GM12872 (cell line): Measurements from ENCODE around the gene CDC20.

Experiments used
- CTCF ChIP-seq: IDR thresholded peaks from 3 replicates; pipeline ENCODE4 v1.5.1; 2011; ENCODE audit warnings: low read depth, mild to moderate bottlenecking, low read length, moderate library complexity; ENCODE audit not compliant: insufficient read depth

Gene CDC20

GRCh38 chr1:43315481-43315880 is 43.3 kb upstream of the CDC20 start:
- no peak for TF ChIP-seq CTCF

- no peak for TF ChIP-seq CTCF
Measured at GRCh38 chr1:43315963-43316737, 42.6 kb upstream of the CDC20 start.

- TF ChIP-seq CTCF = peak; percentile 35; the same call in 2 of the 3 replicates
Measured at GRCh38 chr1:43316738-43317520, 41.9 kb upstream of the CDC20 start.

GRCh38 chr1:43317817-43318471 is 40.8 kb upstream of the CDC20 start:
- no peak for TF ChIP-seq CTCF

- no peak for TF ChIP-seq CTCF
Measured at GRCh38 chr1:43318831-43319230, 40.0 kb upstream of the CDC20 start.

- no peak for TF ChIP-seq CTCF
Measured at GRCh38 chr1:43319288-43319687, 39.5 kb upstream of the CDC20 start.

- TF ChIP-seq CTCF = no peak
Measured at GRCh38 chr1:43319766-43320165, 39.0 kb upstream of the CDC20 start.
